WTC11 (cell line): Measurements from ENCODE around the gene TAPBPL. TPM values are rescaled to one million over a fixed set of nuclear protein-coding genes. Genes with fewer than 3 reads are reported as not detected.

Experiments
- AR ChIP-seq: fragments of 250-450 bp; sonication (Bioruptor Pico); IDR thresholded peaks from 2 replicates; pipeline ENCODE4 v1.9.0; 2021; ENCODE audit warnings: mild to moderate bottlenecking
- ATF2 ChIP-seq: sonication (generic); formaldehyde crosslinking; IDR thresholded peaks from 2 replicates; pipeline ENCODE4 v1.8.1; 2022; ENCODE audit warnings: low read depth, missing genetic modification reagents, borderline replicate concordance
- FOXK1 ChIP-seq: sonication (generic); formaldehyde crosslinking; IDR thresholded peaks from 2 replicates; pipeline ENCODE4 v1.8.0; 2022; ENCODE audit warnings: mild to moderate bottlenecking, moderate library complexity, missing genetic modification reagents
- GRHL2 ChIP-seq: fragments of 250-450 bp; sonication (Bioruptor Pico); IDR thresholded peaks from 2 replicates; pipeline ENCODE4 v1.8.0; 2022; ENCODE audit warnings: mild to moderate bottlenecking, moderate library complexity; ENCODE audit not compliant: insufficient replicate concordance, severe bottlenecking
- HMGA2 ChIP-seq: fragments of 250-450 bp; sonication (Bioruptor Pico); IDR thresholded peaks from 2 replicates; pipeline ENCODE4 v1.4.0; 2021; ENCODE audit warnings: mild to moderate bottlenecking, moderate library complexity
- HMGXB4 ChIP-seq: sonication (generic); formaldehyde crosslinking; IDR thresholded peaks from 2 replicates; pipeline ENCODE4 v1.8.1; 2023; ENCODE audit warnings: mild to moderate bottlenecking, moderate library complexity, missing genetic modification reagents
- JAZF1 ChIP-seq: fragments of 250-450 bp; sonication (Bioruptor Pico); IDR thresholded peaks from 2 replicates; pipeline ENCODE4 v1.9.0; 2021; ENCODE audit warnings: moderate library complexity, mild to moderate bottlenecking, inconsistent platforms
- NFE2L1 ChIP-seq: sonication (generic); formaldehyde crosslinking; IDR thresholded peaks from 2 replicates; pipeline ENCODE4 v1.8.1; 2023; ENCODE audit warnings: missing genetic modification reagents
- NFYB ChIP-seq: sonication (generic); formaldehyde crosslinking; conservative IDR thresholded peaks from 2 replicates; pipeline ENCODE4 v1.8.0; 2022; ENCODE audit warnings: low read depth, missing genetic modification reagents
- OVOL2 ChIP-seq: fragments of 250-450 bp; sonication (Bioruptor Pico); IDR thresholded peaks from 2 replicates; pipeline ENCODE4 v1.9.0; 2021; ENCODE audit warnings: mild to moderate bottlenecking, borderline replicate concordance
- RORB ChIP-seq: fragments of 250-450 bp; sonication (Bioruptor Pico); IDR thresholded peaks from 2 replicates; pipeline ENCODE4 v1.9.0; 2021; ENCODE audit warnings: mild to moderate bottlenecking
- STAT6 ChIP-seq: sonication (generic); formaldehyde crosslinking; conservative IDR thresholded peaks from 2 replicates; pipeline ENCODE4 v1.8.1; 2023; ENCODE audit warnings: mild to moderate bottlenecking, low read depth, missing genetic modification reagents, moderate library complexity
- TEAD4 ChIP-seq: sonication (generic); formaldehyde crosslinking; IDR thresholded peaks from 2 replicates; pipeline ENCODE4 v1.8.0; 2022; ENCODE audit warnings: mild to moderate bottlenecking, missing genetic modification reagents
- ZBTB43 ChIP-seq: sonication (generic); formaldehyde crosslinking; IDR thresholded peaks from 2 replicates; pipeline ENCODE4 v1.8.1; 2023; ENCODE audit warnings: mild to moderate bottlenecking, missing genetic modification reagents
- total RNA-seq: library from RNA; stranded (reverse); gene quantifications from 3 replicates; pipeline ENCODE4 v1.2.3, GENCODE V29; 2021
- TF ChIP-seq, protein P1 (sequence below): sonication (generic); formaldehyde crosslinking; IDR thresholded peaks from 2 replicates; pipeline ENCODE4 v1.8.0; 2022; ENCODE audit warnings: mild to moderate bottlenecking, missing genetic modification reagents
- TF ChIP-seq, protein P2 (sequence below): fragments of 250-450 bp; sonication (Bioruptor Pico); conservative IDR thresholded peaks from 2 replicates; pipeline ENCODE4 v1.9.0; 2021; ENCODE audit warnings: mild to moderate bottlenecking
- TF ChIP-seq, protein P3 (sequence below): fragments of 250-450 bp; sonication (Bioruptor Pico); IDR thresholded peaks from 2 replicates; pipeline ENCODE4 v1.9.0; 2021; ENCODE audit warnings: moderate library complexity, mild to moderate bottlenecking, inconsistent platforms, borderline replicate concordance
- TF ChIP-seq, protein P4 (sequence below): sonication (generic); formaldehyde crosslinking; IDR thresholded peaks from 2 replicates; pipeline ENCODE4 v1.8.0; 2023; ENCODE audit warnings: missing genetic modification reagents, mild to moderate bottlenecking, borderline replicate concordance

The TAPBPL gene
- total RNA-seq, 1 experiment from 2014 or later = 1.3 TPM

GRCh38 chr12:6451348-6452244 is at the start of gene TAPBPL (continued):
- no peak for TF ChIP-seq AR (CRISPR knock-in tag)
- TF ChIP-seq NFYB (CRISPR knock-in tag) = no peak
- TF ChIP-seq, protein P1, sequence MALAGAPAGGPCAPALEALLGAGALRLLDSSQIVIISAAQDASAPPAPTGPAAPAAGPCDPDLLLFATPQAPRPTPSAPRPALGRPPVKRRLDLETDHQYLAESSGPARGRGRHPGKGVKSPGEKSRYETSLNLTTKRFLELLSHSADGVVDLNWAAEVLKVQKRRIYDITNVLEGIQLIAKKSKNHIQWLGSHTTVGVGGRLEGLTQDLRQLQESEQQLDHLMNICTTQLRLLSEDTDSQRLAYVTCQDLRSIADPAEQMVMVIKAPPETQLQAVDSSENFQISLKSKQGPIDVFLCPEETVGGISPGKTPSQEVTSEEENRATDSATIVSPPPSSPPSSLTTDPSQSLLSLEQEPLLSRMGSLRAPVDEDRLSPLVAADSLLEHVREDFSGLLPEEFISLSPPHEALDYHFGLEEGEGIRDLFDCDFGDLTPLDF (CRISPR knock-in tag) = no peak
- TF ChIP-seq, protein P2, sequence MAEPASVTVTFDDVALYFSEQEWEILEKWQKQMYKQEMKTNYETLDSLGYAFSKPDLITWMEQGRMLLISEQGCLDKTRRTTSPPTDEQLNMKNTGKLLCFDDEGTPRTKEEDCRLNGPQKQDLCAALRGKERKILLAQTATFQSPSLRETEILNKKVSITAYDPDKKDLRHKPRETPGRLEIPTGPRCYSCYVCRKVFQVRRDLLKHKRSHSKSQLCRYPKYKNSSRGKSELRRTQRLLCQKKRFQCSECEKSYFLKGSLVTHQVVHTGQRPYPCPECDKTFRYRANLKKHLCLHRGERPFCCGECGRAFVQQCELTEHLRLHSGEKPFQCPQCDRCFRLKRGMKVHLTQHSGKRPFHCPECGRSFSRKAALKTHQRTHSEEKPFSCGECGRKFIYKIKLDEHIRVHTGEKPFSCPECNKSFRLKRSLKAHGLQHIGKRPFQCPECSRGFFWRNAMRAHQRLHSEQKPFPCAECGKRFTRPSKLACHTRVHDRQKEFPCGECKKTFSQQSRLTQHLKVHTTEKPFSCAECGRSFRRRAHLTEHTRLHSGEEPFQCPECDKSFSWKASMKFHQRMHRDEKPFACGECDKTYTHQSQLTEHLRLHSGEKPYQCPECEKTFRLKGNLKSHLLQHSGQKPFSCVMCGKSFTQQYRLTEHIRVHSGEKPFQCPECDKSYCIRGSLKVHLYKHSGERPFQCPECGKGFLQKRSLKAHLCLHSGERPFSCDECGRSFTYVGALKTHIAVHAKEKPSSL = no peak
- no peak for TF ChIP-seq RORB (CRISPR knock-in tag)
- TF ChIP-seq HMGA2 (CRISPR knock-in tag) = no peak
- no peak for TF ChIP-seq ZBTB43
- TF ChIP-seq STAT6 (CRISPR knock-in tag) = no peak
- no peak for TF ChIP-seq OVOL2 (CRISPR knock-in tag)
- TF ChIP-seq, protein P3, sequence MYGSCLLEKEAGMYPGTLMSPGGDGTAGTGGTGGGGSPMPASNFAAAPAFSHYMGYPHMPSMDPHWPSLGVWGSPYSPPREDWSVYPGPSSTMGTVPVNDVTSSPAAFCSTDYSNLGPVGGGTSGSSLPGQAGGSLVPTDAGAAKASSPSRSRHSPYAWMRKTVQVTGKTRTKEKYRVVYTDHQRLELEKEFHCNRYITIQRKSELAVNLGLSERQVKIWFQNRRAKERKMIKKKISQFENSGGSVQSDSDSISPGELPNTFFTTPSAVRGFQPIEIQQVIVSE (CRISPR knock-in tag) = no peak
- no peak for TF ChIP-seq FOXK1 (CRISPR knock-in tag)
- TF ChIP-seq NFE2L1 (CRISPR knock-in tag) = 0 out of 2 replicates have a peak, but pooled peaks have one; percentile 22
- TF ChIP-seq TEAD4 (CRISPR knock-in tag) = no peak
- no peak for TF ChIP-seq ATF2 (CRISPR knock-in tag)
- TF ChIP-seq JAZF1 (CRISPR knock-in tag) = no peak
- TF ChIP-seq, protein P4, sequence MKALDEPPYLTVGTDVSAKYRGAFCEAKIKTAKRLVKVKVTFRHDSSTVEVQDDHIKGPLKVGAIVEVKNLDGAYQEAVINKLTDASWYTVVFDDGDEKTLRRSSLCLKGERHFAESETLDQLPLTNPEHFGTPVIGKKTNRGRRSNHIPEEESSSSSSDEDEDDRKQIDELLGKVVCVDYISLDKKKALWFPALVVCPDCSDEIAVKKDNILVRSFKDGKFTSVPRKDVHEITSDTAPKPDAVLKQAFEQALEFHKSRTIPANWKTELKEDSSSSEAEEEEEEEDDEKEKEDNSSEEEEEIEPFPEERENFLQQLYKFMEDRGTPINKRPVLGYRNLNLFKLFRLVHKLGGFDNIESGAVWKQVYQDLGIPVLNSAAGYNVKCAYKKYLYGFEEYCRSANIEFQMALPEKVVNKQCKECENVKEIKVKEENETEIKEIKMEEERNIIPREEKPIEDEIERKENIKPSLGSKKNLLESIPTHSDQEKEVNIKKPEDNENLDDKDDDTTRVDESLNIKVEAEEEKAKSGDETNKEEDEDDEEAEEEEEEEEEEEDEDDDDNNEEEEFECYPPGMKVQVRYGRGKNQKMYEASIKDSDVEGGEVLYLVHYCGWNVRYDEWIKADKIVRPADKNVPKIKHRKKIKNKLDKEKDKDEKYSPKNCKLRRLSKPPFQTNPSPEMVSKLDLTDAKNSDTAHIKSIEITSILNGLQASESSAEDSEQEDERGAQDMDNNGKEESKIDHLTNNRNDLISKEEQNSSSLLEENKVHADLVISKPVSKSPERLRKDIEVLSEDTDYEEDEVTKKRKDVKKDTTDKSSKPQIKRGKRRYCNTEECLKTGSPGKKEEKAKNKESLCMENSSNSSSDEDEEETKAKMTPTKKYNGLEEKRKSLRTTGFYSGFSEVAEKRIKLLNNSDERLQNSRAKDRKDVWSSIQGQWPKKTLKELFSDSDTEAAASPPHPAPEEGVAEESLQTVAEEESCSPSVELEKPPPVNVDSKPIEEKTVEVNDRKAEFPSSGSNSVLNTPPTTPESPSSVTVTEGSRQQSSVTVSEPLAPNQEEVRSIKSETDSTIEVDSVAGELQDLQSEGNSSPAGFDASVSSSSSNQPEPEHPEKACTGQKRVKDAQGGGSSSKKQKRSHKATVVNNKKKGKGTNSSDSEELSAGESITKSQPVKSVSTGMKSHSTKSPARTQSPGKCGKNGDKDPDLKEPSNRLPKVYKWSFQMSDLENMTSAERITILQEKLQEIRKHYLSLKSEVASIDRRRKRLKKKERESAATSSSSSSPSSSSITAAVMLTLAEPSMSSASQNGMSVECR = no peak
- no peak for TF ChIP-seq HMGXB4 (CRISPR knock-in tag)
- no peak for TF ChIP-seq GRHL2
